ENCODE results near the gene ONECUT3.

DNA sequence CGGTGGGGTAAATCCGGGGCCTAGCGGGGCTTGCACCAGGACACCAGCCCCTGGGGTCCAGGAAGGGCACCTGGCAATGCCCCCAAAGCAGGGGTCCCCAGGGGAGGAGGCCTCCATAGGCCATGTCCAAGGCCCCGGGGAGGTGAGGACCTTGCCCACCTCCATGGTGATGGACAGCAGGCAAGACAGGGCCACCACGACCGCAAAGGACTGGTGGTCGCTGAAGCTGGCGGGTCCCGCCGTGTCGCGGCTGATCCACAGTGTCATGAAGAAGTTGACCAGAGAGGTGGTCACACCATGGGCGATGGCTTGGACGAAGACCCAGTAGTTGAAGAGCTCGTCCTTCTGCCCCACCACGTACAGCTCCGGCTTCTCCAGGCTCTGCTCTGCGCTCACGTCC lies 32.0 kb downstream of the ONECUT3 start:
- TF ChIP-seq POLR2A (IDR thresholded peaks at IDR 0.05) = no peak
- TF ChIP-seq, protein P1, sequence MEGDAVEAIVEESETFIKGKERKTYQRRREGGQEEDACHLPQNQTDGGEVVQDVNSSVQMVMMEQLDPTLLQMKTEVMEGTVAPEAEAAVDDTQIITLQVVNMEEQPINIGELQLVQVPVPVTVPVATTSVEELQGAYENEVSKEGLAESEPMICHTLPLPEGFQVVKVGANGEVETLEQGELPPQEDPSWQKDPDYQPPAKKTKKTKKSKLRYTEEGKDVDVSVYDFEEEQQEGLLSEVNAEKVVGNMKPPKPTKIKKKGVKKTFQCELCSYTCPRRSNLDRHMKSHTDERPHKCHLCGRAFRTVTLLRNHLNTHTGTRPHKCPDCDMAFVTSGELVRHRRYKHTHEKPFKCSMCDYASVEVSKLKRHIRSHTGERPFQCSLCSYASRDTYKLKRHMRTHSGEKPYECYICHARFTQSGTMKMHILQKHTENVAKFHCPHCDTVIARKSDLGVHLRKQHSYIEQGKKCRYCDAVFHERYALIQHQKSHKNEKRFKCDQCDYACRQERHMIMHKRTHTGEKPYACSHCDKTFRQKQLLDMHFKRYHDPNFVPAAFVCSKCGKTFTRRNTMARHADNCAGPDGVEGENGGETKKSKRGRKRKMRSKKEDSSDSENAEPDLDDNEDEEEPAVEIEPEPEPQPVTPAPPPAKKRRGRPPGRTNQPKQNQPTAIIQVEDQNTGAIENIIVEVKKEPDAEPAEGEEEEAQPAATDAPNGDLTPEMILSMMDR (IDR thresholded peaks at IDR 0.05) = no peak
